AG04449 (cell line): ENCODE measurements around the gene MRPL54.

Source experiments
- CTCF ChIA-PET: fragments of 350-600 bp; formaldehyde crosslinking; extraction: SDS; loops from one replicate; lab custom pipeline; 2021; ENCODE audit warnings: antibody characterized with exemption; lab: Yijun Ruan, JAX
- POLR2A ChIA-PET: fragments of 400-600, 350-600 bp; formaldehyde crosslinking; extraction: SDS; loops from one replicate; lab custom pipeline; 2020; ENCODE audit warnings: antibody characterized with exemption, inconsistent platforms; lab: Yijun Ruan, JAX
- DNase-seq: peaks from one replicate; pipeline ENCODE4 v3.0.0-alpha.2; 2010; ENCODE audit warnings: low read depth, low spot score
- H3K4me3 ChIP-seq: 2 replicates; pipeline ENCODE4 v1.5.1; 2011; ENCODE audit warnings: low read depth, mild to moderate bottlenecking, control low read depth, low read length
- TF ChIP-seq, protein P1 (sequence below): IDR thresholded peaks from one replicate; pipeline ENCODE4 v1.5.1; 2011; ENCODE audit warnings: mild to moderate bottlenecking, moderate library complexity, low read length, control low read depth, inconsistent platforms; ENCODE audit not compliant: insufficient read depth; ENCODE audit errors: missing control alignments

MRPL54 gene

GRCh38 chr19:3771000-3771905 is 8.8 kb downstream of the MRPL54 start:
- no peak overlapping the region for H3K4me3 ChIP-seq
- ChIA-PET POLR2A (no interaction called here), CTCF (interaction anchor here (1.4 to 1.9 kb wide), 2 partner anchors 9 to 51 kb away, joined by 4 to 5 read pairs; partner anchors contain the start of gene MRPL54)
- TF ChIP-seq, protein P1, sequence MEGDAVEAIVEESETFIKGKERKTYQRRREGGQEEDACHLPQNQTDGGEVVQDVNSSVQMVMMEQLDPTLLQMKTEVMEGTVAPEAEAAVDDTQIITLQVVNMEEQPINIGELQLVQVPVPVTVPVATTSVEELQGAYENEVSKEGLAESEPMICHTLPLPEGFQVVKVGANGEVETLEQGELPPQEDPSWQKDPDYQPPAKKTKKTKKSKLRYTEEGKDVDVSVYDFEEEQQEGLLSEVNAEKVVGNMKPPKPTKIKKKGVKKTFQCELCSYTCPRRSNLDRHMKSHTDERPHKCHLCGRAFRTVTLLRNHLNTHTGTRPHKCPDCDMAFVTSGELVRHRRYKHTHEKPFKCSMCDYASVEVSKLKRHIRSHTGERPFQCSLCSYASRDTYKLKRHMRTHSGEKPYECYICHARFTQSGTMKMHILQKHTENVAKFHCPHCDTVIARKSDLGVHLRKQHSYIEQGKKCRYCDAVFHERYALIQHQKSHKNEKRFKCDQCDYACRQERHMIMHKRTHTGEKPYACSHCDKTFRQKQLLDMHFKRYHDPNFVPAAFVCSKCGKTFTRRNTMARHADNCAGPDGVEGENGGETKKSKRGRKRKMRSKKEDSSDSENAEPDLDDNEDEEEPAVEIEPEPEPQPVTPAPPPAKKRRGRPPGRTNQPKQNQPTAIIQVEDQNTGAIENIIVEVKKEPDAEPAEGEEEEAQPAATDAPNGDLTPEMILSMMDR = no peak
- no peak for DNase-seq

- ChIA-PET CTCF (interaction anchor here (1.9 kb wide), 1 partner anchor 9 kb away, joined by 5 read pairs; the partner anchor contains the start of gene MRPL54), POLR2A (no interaction called here)
- no peak within 1 kb of the TSS for H3K4me3 ChIP-seq
- no peak for DNase-seq
- TF ChIP-seq, protein P1 = no peak
These were observed 9.5 kb downstream of the MRPL54 start, which contains the start of gene RAX2 for GRCh38 chr19:3771906-3772455. Gene RAX2 (minus strand): TSS chr19:3772228. CDS start chr19:3771742, 486 bp downstream.

DNA sequence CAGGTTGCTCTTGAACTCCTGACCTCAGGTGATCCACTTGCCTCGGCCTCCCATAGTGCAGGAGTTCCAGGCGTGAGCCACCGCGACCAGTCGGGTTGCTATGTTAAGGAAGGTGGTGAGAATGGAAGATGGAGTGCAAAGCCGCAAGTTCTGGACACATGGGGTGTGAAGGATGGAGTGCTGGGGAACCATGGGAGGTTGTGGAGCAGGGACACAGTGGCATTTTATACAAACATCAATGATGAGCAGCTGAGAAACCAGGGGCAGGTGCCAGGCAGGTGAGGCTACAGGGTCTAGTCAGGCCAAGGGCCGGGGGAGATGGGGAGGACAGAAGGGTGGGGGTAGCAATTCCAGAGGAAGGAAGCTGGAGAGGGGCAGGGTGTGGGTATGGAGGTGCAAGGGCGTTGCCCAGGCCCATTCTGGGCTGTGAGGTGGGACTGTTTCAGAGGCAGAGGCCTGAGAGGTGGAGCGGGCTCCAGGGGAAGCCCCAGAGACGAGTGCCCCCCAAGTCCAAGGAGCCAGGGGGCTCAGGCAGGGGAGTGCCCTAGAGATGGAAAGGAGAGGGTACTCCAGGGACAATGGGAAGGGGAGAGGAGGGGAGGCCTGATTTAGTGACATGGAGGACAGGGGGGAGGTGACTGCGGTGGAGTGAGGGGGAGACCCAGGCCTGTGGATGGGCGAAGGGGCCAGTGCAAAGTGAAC is 11.5 kb downstream of the MRPL54 start:
- no peak for DNase-seq
- ChIA-PET POLR2A (no interaction called here), CTCF (interaction anchor here (2.3 kb wide), 1 partner anchor 11 kb away, joined by 6 read pairs; the partner anchor contains the start of gene MRPL54)
- H3K4me3 ChIP-seq = no peak overlapping the region
- TF ChIP-seq, protein P1 = no peak

GRCh38 chr19:3774621-3775373 is 12.3 kb downstream of the MRPL54 start:
- TF ChIP-seq, protein P1 = no peak
- CTCF ChIA-PET = interaction anchor here (2.3 kb wide), 1 partner anchor 12 kb away, joined by 6 read pairs; the partner anchor contains the start of gene MRPL54
- H3K4me3 ChIP-seq = no peak overlapping the region
- POLR2A ChIA-PET = interaction anchor here (0.5 kb wide), 1 partner anchor 211 kb away, joined by 3 read pairs; no protein-coding TSS in a partner anchor
- no peak for DNase-seq

DNA sequence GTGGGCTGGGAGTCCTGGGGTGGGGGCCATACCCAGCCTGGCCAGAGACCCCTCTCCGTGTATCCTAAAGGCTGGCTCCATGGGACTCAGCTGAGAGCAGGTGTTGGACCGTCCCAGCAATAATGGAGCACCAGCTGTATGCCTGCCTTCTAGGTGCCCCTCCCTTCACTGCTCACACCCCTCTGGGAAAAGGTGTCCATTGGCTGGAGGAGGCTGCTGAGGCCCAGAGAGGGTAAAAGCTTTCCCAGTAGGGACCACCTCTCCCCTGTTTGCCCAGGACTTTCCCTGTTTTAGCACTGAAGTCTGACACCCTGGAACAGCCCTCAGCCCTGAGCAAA is 12.9 kb downstream of the MRPL54 start:
- no peak for DNase-seq
- CTCF ChIA-PET = interaction anchor here (2.3 kb wide), 1 partner anchor 13 kb away, joined by 6 read pairs; the partner anchor contains the start of gene MRPL54
- POLR2A ChIA-PET = no interaction called here

More for the DNA sequence above, 12.9 kb downstream of the MRPL54 start:
- H3K4me3 ChIP-seq = no peak overlapping the region
- TF ChIP-seq, protein P1 = no peak
